NCI-H2107 (cell line): ENCODE results near the gene CEACAM6.
A peak's percentile ranks its signal among the peaks of the same experiment; 100 is the strongest.
"Not testable (repeated sequence)": the region's sequence is repeated elsewhere in the genome, so short reads cannot be mapped to it uniquely, and the experiment has no call there.

Experiments used
- DNase-seq: peaks from one replicate; lab custom pipeline; 2025; lab: John Stamatoyannopoulos, UW

CEACAM6 gene

GRCh38 chr19:41746593-41747227, 8.6 kb upstream of the CEACAM6 start:
- peak; percentile 48 for DNase-seq

DNA sequence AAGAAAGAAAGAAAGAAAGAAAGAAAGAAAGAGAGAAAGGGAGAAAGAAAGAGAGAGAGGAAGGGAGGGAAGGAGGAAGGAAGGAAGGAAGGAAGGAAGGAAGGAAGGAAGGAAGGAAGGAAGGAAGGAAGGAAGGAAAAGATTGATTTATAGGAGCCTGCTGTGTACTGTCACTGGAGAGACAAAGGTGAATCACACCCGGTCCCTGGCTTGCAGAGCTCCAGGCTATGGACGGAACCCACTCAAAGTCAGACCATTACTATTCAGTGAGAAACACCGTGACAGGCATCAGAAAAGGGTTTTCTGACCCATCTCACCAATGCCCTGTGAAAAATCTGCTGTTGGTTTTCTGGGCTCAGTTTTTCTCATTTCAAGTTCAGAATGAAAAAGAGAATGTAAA, 7.3 kb upstream of the CEACAM6 start:
- no peak for DNase-seq

DNA sequence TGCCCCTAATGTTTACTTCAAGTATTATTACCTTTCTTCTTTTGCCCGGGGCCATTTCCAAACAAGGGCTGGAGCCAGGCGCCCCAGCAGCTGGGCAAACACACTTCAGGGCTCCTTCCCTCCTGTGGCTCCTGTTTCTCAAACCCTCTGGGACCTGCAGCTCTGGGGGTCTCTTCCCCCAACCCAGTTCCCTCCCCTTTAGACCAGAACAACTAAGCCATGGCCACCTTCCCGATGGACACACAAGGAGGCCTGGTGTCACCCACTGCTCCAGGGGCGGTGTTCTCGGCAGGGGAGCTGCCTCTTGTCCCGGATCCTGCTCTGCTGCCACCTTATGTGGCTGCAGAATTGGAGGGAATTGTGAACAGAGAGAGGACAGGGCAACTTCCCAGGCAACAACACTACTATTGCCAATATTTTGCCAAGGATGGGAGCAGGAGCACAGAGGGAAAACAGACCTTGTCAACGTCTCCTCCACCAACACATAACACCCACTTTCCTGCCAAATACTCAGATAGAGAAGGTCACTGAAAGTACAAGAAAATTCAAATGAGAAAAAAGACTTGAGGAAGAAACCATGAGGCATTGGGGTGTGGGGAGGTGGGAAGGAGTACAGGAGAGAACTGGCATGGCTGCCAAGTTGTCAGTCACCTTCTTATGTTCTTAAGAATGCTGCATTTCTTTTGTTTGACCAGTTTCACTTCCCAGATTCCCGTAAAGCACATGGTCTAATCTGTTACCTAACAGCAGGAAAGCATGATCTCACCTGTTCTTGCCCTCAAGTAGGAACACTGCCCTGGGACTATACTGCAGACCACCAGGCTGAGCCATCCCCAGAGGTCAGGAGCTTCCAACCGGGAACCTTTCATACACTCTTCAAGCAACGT, 4.8 kb upstream of the CEACAM6 start:
- not testable (repeated sequence) for DNase-seq

DNA sequence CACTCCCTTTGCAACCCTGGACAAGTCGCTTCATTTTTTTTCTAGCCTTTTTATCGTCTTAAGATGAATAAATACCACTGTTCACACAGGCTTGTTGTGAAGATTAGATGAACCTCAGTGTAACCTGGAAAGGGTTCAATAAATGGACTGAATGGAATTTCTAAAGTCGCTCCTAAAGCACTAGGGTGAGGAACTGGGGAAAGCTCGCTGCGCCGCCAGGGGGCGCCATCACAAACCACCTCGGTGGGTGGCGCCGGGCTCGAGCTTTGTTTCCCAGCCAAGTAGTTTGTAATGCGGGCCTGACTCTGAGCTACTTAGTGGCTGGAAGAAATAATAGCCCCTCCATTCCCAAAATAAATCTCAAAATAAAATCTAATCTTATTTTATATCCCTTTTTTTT, 2.2 kb upstream of the CEACAM6 start:
- DNase-seq = peak; percentile 38

DNA sequence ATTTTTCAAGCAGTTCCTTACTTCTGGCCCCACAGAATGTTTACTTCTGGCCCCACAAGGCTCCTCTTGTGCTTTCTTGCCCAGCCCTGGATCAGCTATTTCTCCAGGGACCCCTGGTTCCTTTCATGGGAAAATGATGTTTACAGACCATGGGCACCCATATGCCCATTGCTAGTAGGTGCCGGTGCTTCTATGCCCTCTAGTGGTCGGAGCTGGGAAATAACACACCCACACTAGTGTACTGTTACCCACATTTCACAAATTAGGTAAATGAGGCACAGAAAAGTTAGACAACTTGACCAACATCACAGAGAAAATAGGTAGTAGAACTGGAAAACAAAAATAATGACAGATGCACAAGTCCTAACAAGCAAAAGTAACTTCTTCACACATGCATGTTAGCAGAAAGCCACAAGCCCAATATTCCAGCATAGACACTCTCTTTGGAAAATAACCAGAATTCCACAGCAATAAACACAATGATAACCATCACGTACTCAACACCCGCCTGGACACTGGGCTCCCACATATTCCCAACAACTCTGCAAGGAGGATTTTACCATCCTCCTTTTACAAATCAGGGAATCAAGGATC, 1.3 kb upstream of the CEACAM6 start:
- DNase-seq = peak; percentile 30

GRCh38 chr19:41758846-41759245, 3.5 kb downstream of the CEACAM6 start:
- DNase-seq = no peak

DNA sequence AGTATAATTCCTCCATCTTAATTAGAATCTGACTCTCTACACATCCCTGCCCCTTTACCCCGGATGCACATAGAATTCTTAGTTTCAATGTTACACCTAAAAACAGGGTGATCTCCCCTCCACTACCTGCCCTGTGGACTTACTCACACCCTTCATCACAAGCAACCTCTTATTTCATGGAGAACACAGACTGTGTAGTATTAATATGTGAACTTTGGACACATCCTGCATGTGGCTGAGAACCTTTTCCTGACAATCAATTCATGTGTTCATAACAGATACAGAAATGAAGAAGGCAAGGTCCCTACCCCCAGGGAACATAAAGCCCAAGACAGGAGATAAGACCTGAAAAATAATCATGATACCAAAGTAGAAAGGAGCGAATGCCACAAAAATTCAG, 11.8 kb downstream of the CEACAM6 start:
- no peak for DNase-seq

DNA sequence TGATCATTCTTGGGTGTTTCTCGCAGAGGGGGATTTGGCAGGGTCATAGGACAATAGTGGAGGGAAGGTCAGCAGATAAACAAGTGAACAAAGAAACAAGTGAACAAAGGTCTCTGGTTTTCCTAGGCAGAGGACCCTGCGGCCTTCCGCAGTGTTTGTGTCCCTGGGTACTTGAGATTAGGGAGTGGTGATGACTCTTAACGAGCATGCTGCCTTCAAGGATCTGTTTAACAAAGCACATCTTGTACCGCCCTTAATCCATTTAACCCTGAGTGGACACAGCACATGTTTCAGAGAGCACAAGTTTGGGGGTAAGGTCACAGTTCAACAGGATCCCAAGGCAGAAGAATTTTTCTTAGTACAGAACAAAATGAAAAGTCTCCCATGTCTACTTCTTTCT, 12.8 kb downstream of the CEACAM6 start:
- not testable (repeated sequence) for DNase-seq

GRCh38 chr19:41769608-41770007, 14.3 kb downstream of the CEACAM6 start:
- no peak for DNase-seq

DNA sequence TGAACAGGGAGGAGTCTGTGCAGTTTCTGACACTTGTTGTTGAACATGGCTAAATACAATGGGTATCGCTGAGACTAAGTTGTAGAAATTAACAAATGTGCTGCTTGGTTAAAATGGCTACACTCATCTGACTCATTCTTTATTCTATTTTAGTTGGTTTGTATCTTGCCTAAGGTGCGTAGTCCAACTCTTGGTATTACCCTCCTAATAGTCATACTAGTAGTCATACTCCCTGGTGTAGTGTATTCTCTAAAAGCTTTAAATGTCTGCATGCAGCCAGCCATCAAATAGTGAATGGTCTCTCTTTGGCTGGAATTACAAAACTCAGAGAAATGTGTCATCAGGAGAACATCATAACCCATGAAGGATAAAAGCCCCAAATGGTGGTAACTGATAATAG, 16.1 kb downstream of the CEACAM6 start:
- DNase-seq = no peak

GRCh38 chr19:41774515-41774980, 19.2 kb downstream of the CEACAM6 start:
- DNase-seq = peak; percentile 32

- DNase-seq = no peak
Measured at GRCh38 chr19:41776700-41777099, 21.4 kb downstream of the CEACAM6 start.

GRCh38 chr19:41783612-41784011, 28.3 kb downstream of the CEACAM6 start:
- DNase-seq = no peak

DNA sequence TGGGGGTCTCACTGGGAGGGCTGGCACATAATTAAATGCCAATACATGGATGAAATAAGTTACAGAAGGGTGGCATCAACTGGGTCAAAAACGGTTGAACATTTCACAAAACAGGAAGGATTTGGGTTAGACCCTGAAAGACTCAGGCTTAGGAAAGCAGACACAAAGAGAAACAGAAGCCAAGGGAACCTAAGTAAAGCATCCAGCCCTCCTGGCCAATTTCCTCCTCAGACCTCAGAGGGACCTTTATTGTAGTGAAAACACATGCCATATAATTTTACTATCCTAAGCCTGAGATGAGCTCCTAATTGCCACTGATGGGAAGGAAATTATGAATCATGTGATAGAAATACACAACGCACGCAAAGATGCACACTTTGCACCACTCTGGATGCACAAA, 29.0 kb downstream of the CEACAM6 start:
- no peak for DNase-seq

DNA sequence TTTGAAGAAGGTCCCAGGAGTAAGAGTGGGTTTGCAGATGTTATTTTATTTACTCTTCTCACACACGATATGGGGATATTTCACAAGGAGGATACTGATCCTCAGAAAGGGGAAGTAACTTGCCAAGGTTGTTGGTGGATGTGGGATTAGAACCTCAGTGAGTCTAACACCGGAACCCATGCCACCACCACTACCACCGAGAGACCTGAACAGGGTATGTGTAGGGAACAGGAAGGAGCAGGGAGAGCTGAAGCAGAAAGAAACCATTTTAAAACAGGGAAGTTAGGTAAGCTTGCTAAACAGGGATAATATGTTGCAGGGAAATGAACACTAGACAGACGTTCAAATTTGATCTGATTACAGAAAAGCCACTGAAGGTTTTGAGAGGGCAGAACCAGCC, 29.4 kb downstream of the CEACAM6 start:
- no peak for DNase-seq

DNA sequence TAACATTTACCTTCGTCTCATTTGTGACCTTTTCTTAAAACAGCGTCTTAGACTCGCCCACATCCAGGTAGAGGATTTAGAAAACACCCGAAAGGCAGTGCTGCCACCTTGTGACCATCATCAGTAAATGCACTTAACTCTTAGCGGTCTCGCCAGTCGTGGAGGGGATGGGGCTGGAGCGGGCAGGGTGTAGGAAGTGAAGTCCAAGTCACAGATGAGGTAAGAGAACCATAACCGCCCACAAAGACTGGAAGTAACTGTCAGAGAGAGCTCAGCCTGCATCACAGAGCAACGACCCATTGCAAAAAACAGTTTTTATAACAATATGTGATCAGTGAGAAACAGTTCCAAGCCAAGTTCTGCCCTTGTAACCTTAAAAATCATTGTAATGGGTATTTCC, 30.3 kb downstream of the CEACAM6 start:
- peak; percentile 68 for DNase-seq

- DNase-seq = no peak
Measured at GRCh38 chr19:41787055-41787454, 31.7 kb downstream of the CEACAM6 start.

- not testable (repeated sequence) for DNase-seq
Measured at GRCh38 chr19:41788518-41788917, 33.2 kb downstream of the CEACAM6 start.

GRCh38 chr19:41789053-41789452, 33.7 kb downstream of the CEACAM6 start:
- DNase-seq = not testable (repeated sequence)

- no peak for DNase-seq
Measured at GRCh38 chr19:41792513-41793413, 37.4 kb downstream of the CEACAM6 start.

DNA sequence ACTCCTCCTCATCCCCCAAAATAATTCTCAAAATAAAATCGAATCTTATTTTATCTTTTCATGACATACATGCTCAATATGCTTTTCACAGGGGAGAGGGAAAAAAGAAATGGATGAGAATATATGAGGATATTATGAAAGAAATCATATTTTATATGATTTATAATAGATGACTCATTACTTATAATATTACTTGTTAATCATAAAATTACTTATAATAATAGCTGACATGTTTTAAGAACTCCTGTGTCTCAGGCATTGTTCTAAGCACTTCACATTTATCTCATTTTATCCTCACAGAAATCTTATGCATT, 38.0 kb downstream of the CEACAM6 start:
- DNase-seq = no peak

GRCh38 chr19:41795031-41795461, 39.7 kb downstream of the CEACAM6 start:
- peak; percentile 42 for DNase-seq
